ENCODE data around the gene PRR15L.

The PRR15L gene

GRCh38 chr17:47956791-47957590 lies 692 bp downstream of the PRR15L start:
- no peak for TF ChIP-seq ZNF274 (IDR thresholded peaks at IDR 0.05; ENCODE audit: low read depth, low read length)
- TF ChIP-seq YY1 (IDR thresholded peaks at IDR 0.05; ENCODE audit: insufficient read depth, insufficient read length), result no peak
- no peak for TF ChIP-seq SUZ12 (IDR thresholded peaks at IDR 0.05; ENCODE audit: extremely low read depth, insufficient read depth, insufficient read length)
- H3K36me3 ChIP-seq (ENCODE audit: insufficient read depth, insufficient read length, low read length), result peaks cover 3% of the 10 kb centered on the region
- H3K4me3 ChIP-seq (ENCODE audit: insufficient read length, low read depth), result no peak overlapping the region
- DNase-seq (ENCODE audit: low read depth, low spot score), result no peak
- H3K4me1 ChIP-seq (ENCODE audit: insufficient read depth, insufficient read length), result peaks cover 17% of the 10 kb centered on the region
- H3K27me3 ChIP-seq (ENCODE audit: insufficient read depth, insufficient read length), result no peaks in the 10 kb centered on the region
- no peaks in the 10 kb centered on the region for H3K9me3 ChIP-seq (ENCODE audit: insufficient read depth, low read length)
- H3K9ac ChIP-seq (ENCODE audit: insufficient read length, low read depth), result no peak overlapping the region

- Histone ChIP-seq H3K9me3 (ENCODE audit: insufficient read depth, low read length) (no peaks in the 10 kb centered on the region), H3K36me3 (ENCODE audit: insufficient read depth, insufficient read length, low read length) (peaks cover 3% of the 10 kb centered on the region), H3K9ac (ENCODE audit: insufficient read length, low read depth) (no peak overlapping the region), H3K4me1 (ENCODE audit: insufficient read depth, insufficient read length) (peaks cover 17% of the 10 kb centered on the region), H3K4me3 (ENCODE audit: insufficient read length, low read depth) (no peak overlapping the region), H3K27me3 (ENCODE audit: insufficient read depth, insufficient read length) (no peaks in the 10 kb centered on the region)
- no peak for DNase-seq (ENCODE audit: low read depth, low spot score)
- TF ChIP-seq ZNF274 (IDR thresholded peaks at IDR 0.05; ENCODE audit: low read depth, low read length) (no peak), SUZ12 (IDR thresholded peaks at IDR 0.05; ENCODE audit: extremely low read depth, insufficient read depth, insufficient read length) (no peak), YY1 (IDR thresholded peaks at IDR 0.05; ENCODE audit: insufficient read depth, insufficient read length) (no peak)
Measured at GRCh38 chr17:47955497-47956461, 1.9 kb downstream of the PRR15L start.

GRCh38 chr17:47953909-47954308 lies 3.8 kb downstream of the PRR15L start:
- Histone ChIP-seq H3K9me3 (ENCODE audit: insufficient read depth, low read length) (no peaks in the 10 kb centered on the region), H3K4me1 (ENCODE audit: insufficient read depth, insufficient read length) (peaks cover 25% of the 10 kb centered on the region), H3K27me3 (ENCODE audit: insufficient read depth, insufficient read length) (no peaks in the 10 kb centered on the region), H3K36me3 (ENCODE audit: insufficient read depth, insufficient read length, low read length) (peaks cover 4% of the 10 kb centered on the region), H3K4me3 (ENCODE audit: insufficient read length, low read depth) (no peak overlapping the region), H3K9ac (ENCODE audit: insufficient read length, low read depth) (no peak overlapping the region)
- TF ChIP-seq SUZ12 (IDR thresholded peaks at IDR 0.05; ENCODE audit: extremely low read depth, insufficient read depth, insufficient read length), result no peak
- no peak for TF ChIP-seq ZNF274 (IDR thresholded peaks at IDR 0.05; ENCODE audit: low read depth, low read length)
- TF ChIP-seq YY1 (IDR thresholded peaks at IDR 0.05; ENCODE audit: insufficient read depth, insufficient read length), result no peak
- no peak for DNase-seq (ENCODE audit: low read depth, low spot score)

GRCh38 chr17:47952171-47953021 lies 5.3 kb downstream of the PRR15L start:
- no peaks in the 10 kb centered on the region for H3K27me3 ChIP-seq (ENCODE audit: insufficient read depth, insufficient read length)
- no peak for DNase-seq (ENCODE audit: low read depth, low spot score)
- TF ChIP-seq YY1 (IDR thresholded peaks at IDR 0.05; ENCODE audit: insufficient read depth, insufficient read length) (no peak), ZNF274 (IDR thresholded peaks at IDR 0.05; ENCODE audit: low read depth, low read length) (no peak), SUZ12 (IDR thresholded peaks at IDR 0.05; ENCODE audit: extremely low read depth, insufficient read depth, insufficient read length) (no peak)
- peaks cover 16% of the 10 kb centered on the region for H3K36me3 ChIP-seq (ENCODE audit: insufficient read depth, insufficient read length, low read length)
- H3K9ac ChIP-seq (ENCODE audit: insufficient read length, low read depth), result no peak overlapping the region
- no peaks in the 10 kb centered on the region for H3K9me3 ChIP-seq (ENCODE audit: insufficient read depth, low read length)
- no peak overlapping the region for H3K4me3 ChIP-seq (ENCODE audit: insufficient read length, low read depth)
- H3K4me1 ChIP-seq (ENCODE audit: insufficient read depth, insufficient read length), result peaks cover 21% of the 10 kb centered on the region

- no peaks in the 10 kb centered on the region for H3K27me3 ChIP-seq (ENCODE audit: insufficient read depth, insufficient read length)
- H3K9ac ChIP-seq (ENCODE audit: insufficient read length, low read depth), result peak overlapping the region; percentile 5
- H3K36me3 ChIP-seq (ENCODE audit: insufficient read depth, insufficient read length, low read length), result peaks cover 29% of the 10 kb centered on the region
- TF ChIP-seq SUZ12 (IDR thresholded peaks at IDR 0.05; ENCODE audit: extremely low read depth, insufficient read depth, insufficient read length) (no peak), ZNF274 (IDR thresholded peaks at IDR 0.05; ENCODE audit: low read depth, low read length) (no peak)
- no peak for DNase-seq (ENCODE audit: low read depth, low spot score)
- H3K4me3 ChIP-seq (ENCODE audit: insufficient read length, low read depth), result no peak overlapping the region
- H3K9me3 ChIP-seq (ENCODE audit: insufficient read depth, low read length), result no peaks in the 10 kb centered on the region
- peaks cover 13% of the 10 kb centered on the region for H3K4me1 ChIP-seq (ENCODE audit: insufficient read depth, insufficient read length)
Measured at GRCh38 chr17:47950448-47950847, 7.2 kb downstream of the PRR15L start.

- Histone ChIP-seq H3K4me3 (ENCODE audit: insufficient read length, low read depth) (no peak overlapping the region), H3K9ac (ENCODE audit: insufficient read length, low read depth) (no peak overlapping the region)
- no peak for DNase-seq (ENCODE audit: low read depth, low spot score)
Measured at GRCh38 chr17:47949946-47950345, 7.7 kb downstream of the PRR15L start.

More at GRCh38 chr17:47949946-47950345, 7.7 kb downstream of the PRR15L start:
- TF ChIP-seq YY1 (IDR thresholded peaks at IDR 0.05; ENCODE audit: insufficient read depth, insufficient read length) (no peak), SUZ12 (IDR thresholded peaks at IDR 0.05; ENCODE audit: extremely low read depth, insufficient read depth, insufficient read length) (no peak), ZNF274 (IDR thresholded peaks at IDR 0.05; ENCODE audit: low read depth, low read length) (no peak)
- peaks cover 34% of the 10 kb centered on the region for H3K36me3 ChIP-seq (ENCODE audit: insufficient read depth, insufficient read length, low read length)
- H3K27me3 ChIP-seq (ENCODE audit: insufficient read depth, insufficient read length), result no peaks in the 10 kb centered on the region
- H3K4me1 ChIP-seq (ENCODE audit: insufficient read depth, insufficient read length), result peaks cover 11% of the 10 kb centered on the region
- no peaks in the 10 kb centered on the region for H3K9me3 ChIP-seq (ENCODE audit: insufficient read depth, low read length)
